Vagina (tissue), 2 donors: ENCODE data around the gene SRGAP3. TPM values are rescaled to one million over a fixed set of nuclear protein-coding genes. Genes with fewer than 3 reads are reported as not detected.

Experiments
- DNase-seq, 2 donors: peaks; one replicate each; pipeline ENCODE4 v3.0.0-alpha.2; 2017; ENCODE audit errors: extremely low spot score in 2 of 2
- H3K27ac ChIP-seq: fragments of 200-600 bp; sonication (generic); one replicate; pipeline ENCODE4 v1.5.1; 2019
- H3K27me3 ChIP-seq: fragments of 200-600 bp; sonication (generic); one replicate; pipeline ENCODE4 v1.5.1; 2019
- H3K36me3 ChIP-seq, 2 donors: fragments of 200-600 bp; sonication (generic); one replicate each; pipeline ENCODE4 v1.5.1; 2017 to 2019
- H3K4me1 ChIP-seq: fragments of 200-600 bp; sonication (generic); one replicate; pipeline ENCODE4 v1.5.1; 2019
- H3K4me3 ChIP-seq, 2 donors: fragments of 200-600 bp; sonication (generic); 1 replicate in 1 of 2; 2 replicates in 1 of 2; pipeline ENCODE4 v1.5.1; 2016 to 2019
- H3K9me3 ChIP-seq: fragments of 200-600 bp; sonication (generic); one replicate; pipeline ENCODE4 v1.5.1; 2019
- CTCF ChIP-seq, 3 experiments: fragments of 450-650 bp in 2 of 3; fragments of 200-600 bp in 1 of 3; sonication (generic) in 1 of 3; IDR thresholded peaks; one replicate each; pipeline ENCODE4 v1.5.1; 2017 to 2019; ENCODE audit warnings: antibody characterized with exemption in 3 of 3, mild to moderate bottlenecking in 2 of 3, moderate library complexity in 2 of 3
- POLR2A ChIP-seq, 2 donors: fragments of 450-650 bp; IDR thresholded peaks; one replicate each; pipeline ENCODE4 v1.6.1; 2017; ENCODE audit warnings: antibody characterized with exemption in 2 of 2, mild to moderate bottlenecking in 2 of 2, moderate library complexity in 2 of 2
- POLR2AphosphoS5 ChIP-seq, 2 donors: sonication (generic); formaldehyde crosslinking; IDR thresholded peaks; one replicate each; pipeline ENCODE4 v1.9.0; 2017; ENCODE audit warnings: antibody characterized with exemption in 2 of 2, mild to moderate bottlenecking in 2 of 2, low read depth in 1 of 2; ENCODE audit not compliant: insufficient read depth in 1 of 2
- intact Hi-C: fragments of 100-400 bp; cut with DNase I; formaldehyde crosslinking; loops from one replicate; pipeline ENCODE4 v1.15.1; 2023
- total RNA-seq: library from RNA; depleted of rRNA; stranded (reverse); fragments of >200 nt; gene quantifications from one replicate; pipeline ENCODE4 v1.2.3, GENCODE V29; 2016

SRGAP3 gene
- total RNA-seq, 1 donor from 2014 or later = 20.6 TPM

DNA sequence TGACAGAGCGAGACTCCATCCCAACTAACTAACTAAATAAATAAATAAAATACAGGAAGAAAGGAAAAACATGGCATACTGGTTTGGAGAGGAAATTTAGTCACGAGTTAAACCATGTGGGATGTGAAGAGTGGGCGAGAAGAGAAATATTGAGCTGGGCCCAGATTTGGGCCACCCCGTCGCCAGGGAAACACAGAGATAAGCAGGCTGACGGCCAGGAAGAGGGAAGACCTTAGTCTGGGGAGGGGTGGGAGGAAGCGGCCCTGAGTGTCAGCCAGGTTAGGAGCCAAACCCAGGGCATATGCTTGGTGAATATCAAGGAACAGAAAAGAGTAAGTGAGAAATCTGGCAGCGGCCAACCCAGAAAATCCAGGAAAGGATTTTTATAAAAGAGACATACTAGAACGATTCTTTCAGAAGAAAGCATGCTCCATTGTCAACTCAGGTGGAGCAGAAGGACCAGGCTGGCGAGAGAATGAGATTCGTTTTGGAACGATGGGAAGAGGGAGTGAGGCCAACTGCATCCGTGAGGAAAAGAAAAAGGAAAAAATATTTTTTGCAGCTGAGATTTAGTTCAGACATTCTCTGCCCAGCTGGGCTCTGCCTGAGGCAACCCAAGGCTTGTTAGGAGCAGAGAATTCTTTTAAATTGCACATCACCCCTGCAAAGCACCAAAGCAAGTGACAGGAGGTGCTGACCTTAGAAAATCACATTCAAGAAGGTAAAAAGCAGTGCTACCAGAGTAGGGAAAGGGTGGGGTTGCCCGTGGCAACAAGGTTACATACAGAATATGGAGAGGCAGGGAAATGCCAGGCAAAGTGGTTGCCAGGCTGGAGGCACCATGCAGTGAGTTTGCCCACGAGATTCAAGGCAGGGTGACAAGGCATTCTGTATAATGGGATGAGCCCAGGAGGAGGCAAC is 226.9 kb downstream of the SRGAP3 start:
- H3K9me3 ChIP-seq = no peaks in the 10 kb centered on the region
- H3K36me3 ChIP-seq = no peaks in the 10 kb centered on the region
- no peaks in the 10 kb centered on the region for H3K4me1 ChIP-seq
- no peak for DNase-seq
- intact Hi-C loops = no loop called here
- H3K4me3 ChIP-seq = no peak overlapping the region
- TF ChIP-seq CTCF (IDR thresholded peaks at IDR 0.05) = no peak
- H3K27ac ChIP-seq = no peak overlapping the region
- no peaks in the 10 kb centered on the region for H3K27me3 ChIP-seq

DNA sequence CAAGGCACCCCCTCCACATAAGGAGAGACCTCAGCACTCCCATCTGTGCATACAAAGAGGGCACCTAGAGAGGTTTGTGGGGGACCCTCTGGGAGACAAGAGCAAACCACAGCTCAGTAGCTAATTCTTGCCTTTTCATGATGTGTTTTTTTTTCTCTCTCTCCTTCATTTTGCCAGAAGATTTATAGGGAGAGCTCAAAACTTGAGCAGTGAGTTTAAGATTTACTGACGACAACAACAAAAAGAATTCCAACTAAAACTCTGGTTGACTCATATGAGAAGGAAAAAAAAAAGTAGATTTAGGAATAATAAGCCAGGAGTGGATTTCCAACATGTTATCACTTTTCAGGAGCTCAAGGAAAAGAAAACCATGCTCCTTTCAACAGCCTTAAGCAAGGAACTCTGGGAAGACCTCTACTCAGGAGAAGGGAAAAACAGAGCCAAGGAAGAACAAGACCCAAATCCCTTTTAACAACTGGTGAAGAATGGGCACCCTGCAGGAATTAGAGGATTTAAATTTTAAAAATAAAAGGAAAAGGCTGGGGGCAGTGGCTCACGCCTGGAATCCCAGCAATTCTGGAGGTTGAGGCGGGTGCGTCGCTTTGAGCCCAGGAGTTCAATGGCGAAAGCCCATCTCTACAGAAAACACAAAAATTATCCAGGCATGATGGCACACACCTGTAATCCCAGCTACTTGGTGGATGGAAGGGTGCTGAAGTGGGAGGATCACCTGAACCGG is 228.0 kb downstream of the SRGAP3 start:
- TF ChIP-seq CTCF (IDR thresholded peaks at IDR 0.05) (no peak), POLR2AphosphoS5 (IDR thresholded peaks at IDR 0.05; ENCODE audit: insufficient read depth in 1 of 2, low read depth in 1 of 2) (no peak), POLR2A (IDR thresholded peaks at IDR 0.05) (no peak)
- DNase-seq = no peak
- H3K4me3 ChIP-seq = no peak overlapping the region
- no peaks in the 10 kb centered on the region for H3K4me1 ChIP-seq
- H3K27ac ChIP-seq = no peak overlapping the region
- no peaks in the 10 kb centered on the region for H3K36me3 ChIP-seq
- intact Hi-C loops = no loop called here
- no peaks in the 10 kb centered on the region for H3K27me3 ChIP-seq
- no peaks in the 10 kb centered on the region for H3K9me3 ChIP-seq

- Histone ChIP-seq H3K27ac (no peak overlapping the region), H3K27me3 (no peaks in the 10 kb centered on the region), H3K36me3 (no peaks in the 10 kb centered on the region), H3K4me1 (no peaks in the 10 kb centered on the region), H3K9me3 (no peaks in the 10 kb centered on the region), H3K4me3 (no peak overlapping the region)
- TF ChIP-seq POLR2A (IDR thresholded peaks at IDR 0.05) = no peak
- no peak for TF ChIP-seq CTCF (IDR thresholded peaks at IDR 0.05)
- no peak for TF ChIP-seq POLR2AphosphoS5 (IDR thresholded peaks at IDR 0.05; ENCODE audit: insufficient read depth in 1 of 2, low read depth in 1 of 2)
- intact Hi-C loops = no loop called here
- no peak for DNase-seq
These were observed 229.0 kb downstream of the SRGAP3 start for GRCh38 chr3:9020426-9020825.

- H3K36me3 ChIP-seq = no peaks in the 10 kb centered on the region
- no peaks in the 10 kb centered on the region for H3K4me1 ChIP-seq
- DNase-seq = no peak
- intact Hi-C loops = no loop called here
- TF ChIP-seq POLR2A (IDR thresholded peaks at IDR 0.05) (no peak), POLR2AphosphoS5 (IDR thresholded peaks at IDR 0.05; ENCODE audit: insufficient read depth in 1 of 2, low read depth in 1 of 2) (no peak), CTCF (IDR thresholded peaks at IDR 0.05) (no peak)
- no peaks in the 10 kb centered on the region for H3K9me3 ChIP-seq
- H3K27ac ChIP-seq = no peak overlapping the region
- H3K4me3 ChIP-seq = no peak overlapping the region
- H3K27me3 ChIP-seq = no peaks in the 10 kb centered on the region
These were observed 230.0 kb downstream of the SRGAP3 start for GRCh38 chr3:9019259-9019961.
